ENCODE measurements around the gene ISOC1.
A peak's percentile ranks its signal among the peaks of the same experiment; 100 is the strongest.

The ISOC1 gene

DNA sequence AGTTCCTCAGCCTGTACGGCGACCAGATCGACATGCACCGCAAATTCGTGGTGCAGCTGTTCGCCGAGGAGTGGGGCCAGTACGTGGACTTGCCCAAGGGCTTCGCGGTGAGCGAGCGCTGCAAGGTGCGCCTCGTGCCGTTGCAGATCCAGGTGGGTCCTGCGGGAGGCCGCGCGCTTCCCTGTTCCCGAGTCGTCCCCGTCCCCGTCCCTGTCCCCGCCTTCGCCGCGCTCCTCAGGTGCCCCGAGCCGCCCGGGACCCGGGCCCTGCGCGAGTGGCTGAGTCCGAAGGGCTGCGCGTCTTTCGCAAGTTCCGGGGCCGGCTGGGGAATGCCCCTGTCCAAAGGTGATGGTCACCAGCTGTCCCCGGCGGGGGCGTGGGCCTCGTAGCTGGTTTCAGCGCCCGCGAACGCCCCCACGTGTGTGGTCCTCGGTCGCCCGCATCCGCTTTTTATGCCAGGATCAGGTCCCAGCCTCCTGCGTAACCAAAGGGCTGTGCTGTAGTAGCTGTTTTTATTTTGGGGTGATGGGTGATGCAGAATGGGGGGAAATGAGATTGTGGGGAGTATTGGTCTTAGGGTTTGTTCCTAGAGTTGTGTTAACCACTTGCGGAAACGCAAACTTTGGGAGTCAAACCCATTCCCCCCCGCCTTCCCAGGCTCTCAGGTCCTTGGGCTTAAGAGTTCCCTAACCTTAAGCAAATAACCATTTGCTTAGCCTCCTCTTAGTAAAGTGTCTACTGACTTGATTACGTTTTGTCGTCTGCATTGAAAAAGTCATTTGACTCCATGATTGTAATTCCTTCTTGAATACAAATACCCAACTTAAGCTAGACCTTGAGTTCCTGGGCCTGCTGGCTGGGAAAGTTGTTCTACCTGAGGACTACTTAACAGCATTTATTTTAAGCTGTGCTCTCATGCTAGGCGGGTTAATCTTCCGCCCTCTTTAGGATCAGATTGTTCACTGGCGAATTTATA lies 663 bp downstream of the ISOC1 start:
- DNase-seq (ENCODE audit: low spot score): peak; percentile 45

DNA sequence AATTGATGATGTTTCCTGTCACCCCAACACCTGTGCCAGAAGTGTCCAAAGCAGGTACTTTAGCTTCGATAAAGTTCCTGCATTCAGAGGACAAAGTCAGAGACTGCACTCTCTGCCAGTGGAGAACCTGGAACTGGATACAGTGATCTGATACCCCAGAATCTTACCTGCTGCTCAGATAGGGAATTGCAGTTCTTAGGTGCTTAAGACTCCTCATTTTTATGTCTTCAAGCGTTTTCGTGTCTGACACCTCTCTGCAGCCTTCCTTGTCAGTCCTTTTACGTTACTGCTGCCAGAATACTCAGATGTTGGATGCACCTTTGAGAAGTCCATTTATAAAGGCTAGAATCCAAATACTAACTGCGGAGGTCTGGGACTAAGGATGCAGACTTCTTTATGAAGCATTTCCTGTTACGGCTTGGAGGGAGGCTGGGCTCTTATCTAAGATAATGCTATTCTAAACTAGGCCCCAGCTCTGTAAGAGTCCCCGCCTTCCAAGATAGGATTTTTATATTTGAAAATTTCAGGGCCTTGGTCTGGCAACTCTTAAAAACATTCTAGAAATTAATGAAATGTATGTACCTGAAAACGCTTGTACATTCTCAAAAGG lies 1.9 kb downstream of the ISOC1 start:
- DNase-seq (ENCODE audit: low spot score): no peak

DNA sequence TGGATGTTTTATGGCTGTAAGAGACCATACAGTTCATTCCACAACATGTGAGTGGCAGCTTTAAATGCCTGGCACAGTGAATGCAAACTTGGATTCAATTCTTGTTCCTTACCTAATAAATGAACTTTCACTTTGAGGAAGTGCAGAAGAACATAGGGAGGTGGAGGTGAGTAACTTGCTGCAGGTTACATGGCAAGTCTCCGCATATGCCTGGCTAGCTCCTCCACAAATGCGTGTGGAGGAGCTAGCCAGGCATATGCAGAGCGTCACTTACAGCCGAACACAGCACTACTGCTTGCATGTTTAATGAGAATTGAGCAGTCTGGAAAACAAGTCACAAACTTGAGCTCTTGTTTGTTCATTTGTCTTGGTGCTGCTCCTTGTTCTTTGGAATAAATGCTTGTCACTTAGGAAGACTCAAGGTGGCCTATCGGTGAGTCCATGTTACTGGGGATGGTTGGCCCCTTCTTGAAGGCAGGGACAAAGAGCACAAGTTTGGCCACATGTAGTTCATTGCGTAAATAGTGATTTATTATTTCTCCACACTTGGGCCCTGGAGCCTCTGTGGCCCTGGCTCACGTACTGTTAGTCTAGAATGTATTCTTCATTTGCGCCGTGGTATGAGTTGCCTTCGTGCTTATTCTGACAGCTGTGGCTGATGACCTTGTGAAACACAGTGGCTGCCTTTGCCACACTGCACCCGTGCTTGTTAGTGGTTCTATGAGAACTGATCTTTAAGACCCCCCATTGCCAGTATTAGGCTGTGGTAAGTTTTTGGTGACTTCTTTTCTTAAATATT lies 3.1 kb downstream of the ISOC1 start:
- DNase-seq (ENCODE audit: low spot score): no peak

DNA sequence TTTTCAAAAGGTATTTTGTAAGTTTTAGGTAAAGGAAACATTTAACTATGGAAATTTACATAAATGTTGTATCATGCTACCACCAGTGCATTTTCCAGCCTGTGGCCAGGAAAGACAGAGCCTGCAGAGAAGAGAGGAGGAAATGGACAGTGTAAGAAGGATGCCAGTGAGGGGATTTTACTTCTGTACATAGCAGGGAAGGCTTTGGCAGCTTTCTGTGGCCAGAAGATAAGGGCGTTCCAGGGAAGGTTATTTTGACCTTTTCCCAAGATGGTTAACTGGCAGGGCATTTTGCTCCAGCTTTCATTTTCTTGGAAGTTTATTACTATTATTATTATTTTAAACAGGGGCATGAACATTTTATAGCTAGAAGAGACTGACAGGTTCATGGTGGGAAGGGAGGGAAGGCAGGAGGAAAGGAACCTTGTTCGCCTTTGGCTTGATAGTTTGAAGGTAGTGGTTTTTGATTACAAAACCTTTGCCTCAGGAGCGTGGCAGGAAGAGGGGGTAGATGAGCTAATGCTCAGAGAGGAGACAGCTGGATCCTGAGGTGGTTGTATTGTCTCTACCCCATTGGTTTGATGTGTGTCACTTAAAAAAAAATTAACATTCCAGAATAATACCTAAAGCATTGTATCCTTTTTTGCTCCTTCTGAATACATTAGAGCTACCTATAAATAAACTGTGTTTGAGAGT lies 4.1 kb downstream of the ISOC1 start:
- no peak for DNase-seq (ENCODE audit: low spot score)

DNA sequence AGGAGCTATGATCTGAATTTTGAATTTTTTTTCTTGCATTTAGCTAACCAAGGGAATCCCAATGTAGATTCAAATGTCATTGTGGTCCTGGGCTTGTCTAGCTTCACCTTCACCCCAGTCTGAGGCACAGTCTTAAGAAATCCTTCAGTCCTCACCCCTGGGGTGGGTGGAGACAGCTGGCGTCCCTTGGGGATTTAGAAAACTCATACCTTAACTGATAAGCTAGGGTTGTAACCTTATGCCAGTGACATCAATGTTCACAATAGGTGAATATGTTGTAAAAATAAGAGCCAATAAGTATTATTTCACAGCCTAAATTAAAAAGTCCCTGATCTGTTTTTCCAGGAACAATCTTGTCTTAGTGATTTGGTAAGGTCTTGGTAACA lies 4.6 kb downstream of the ISOC1 start:
- DNase-seq (ENCODE audit: low spot score): no peak

DNA sequence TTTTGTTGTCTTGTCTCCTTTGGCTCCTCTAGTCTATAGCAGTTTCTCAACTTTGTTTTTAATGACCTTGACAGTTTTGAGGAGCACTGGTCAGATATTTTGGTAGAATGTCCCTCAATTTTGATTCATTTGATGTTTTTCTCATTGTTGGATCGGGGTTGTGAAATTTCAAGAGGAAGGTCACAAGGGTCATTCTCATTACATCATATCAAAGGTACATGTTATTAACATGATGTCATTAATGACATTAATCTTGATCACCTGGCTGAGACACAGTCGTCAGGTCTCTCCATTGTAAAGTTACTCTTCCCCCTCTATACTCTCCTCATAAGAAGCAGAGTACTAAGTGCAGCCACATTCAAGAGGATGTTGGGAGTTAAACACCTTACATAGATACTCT lies 7.2 kb downstream of the ISOC1 start:
- no peak for DNase-seq (ENCODE audit: low spot score)

DNA sequence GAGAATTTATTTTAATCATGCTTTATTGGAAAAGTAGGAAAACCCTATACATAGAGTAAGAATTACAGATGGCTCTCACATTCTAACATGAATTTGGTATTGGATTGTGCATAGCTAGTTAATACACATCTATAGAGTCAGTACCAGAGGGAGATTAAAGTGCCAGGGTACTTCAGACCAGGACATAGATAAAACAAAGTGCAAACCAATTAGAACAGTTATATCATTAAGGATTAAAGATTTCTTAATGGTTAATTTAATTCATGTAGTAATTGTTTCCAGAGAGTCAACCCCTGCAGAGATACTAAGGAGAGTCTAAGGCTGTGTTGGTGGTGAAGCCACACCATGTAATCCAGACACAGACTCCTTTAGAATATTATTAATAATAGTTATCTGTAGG lies 8.8 kb downstream of the ISOC1 start:
- no peak for DNase-seq (ENCODE audit: low spot score)

DNA sequence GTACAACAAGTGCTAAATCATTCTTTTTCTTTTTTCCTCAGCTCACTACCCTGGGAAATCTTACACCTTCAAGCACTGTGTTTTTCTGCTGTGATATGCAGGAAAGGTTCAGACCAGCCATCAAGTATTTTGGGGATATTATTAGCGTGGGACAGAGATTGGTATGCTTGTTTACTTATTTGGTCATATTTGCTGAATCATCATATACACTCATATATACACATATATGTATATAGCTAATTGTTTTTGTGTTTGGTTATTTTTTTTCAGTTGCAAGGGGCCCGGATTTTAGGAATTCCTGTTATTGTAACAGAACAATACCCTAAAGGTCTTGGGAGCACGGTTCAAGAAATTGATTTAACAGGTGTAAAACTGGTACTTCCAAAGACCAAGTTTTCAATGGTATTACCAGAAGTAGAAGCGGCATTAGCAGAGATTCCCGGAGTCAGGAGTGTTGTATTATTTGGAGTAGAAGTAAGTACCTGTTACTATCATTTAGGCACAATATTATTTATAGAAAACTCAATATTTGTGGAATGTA lies 10.4 kb downstream of the ISOC1 start:
- no peak for DNase-seq (ENCODE audit: low spot score)

DNA sequence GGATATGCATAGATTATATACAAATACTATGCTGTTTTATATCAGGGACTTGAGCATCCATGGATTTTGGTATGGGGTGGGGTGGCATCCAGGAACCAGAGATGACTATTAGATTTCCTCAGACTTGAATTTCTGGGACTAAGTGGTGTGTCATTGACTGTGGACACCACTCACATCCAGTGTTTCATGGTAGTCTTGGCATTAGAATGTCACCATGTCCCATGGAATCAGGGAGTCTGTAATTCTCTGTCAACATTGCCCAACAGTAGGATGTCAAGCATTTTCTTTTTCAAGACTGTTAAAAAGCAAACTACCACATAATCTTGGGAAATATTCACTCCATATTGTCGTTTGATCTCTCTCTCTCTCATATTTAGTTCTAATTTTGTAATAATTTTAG lies 13.1 kb downstream of the ISOC1 start:
- no peak for DNase-seq (ENCODE audit: low spot score)

DNA sequence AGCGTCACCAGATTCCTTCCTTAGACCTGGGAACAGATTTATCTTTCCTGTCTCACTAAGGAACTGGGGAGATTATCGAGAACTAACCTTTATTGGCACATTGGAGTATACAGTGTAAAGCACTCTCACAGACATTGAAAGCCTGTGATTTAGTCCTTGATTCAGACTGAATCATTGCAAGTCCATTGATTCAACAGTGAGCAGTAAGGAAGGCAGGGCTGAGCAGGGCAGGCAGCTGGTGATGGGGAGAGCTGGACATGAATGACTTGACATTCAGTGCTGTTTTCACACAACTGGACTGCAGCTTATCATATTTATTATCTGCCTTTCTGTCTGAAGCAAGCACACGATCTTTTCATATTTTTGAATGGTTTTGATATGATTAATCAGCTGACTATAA lies 16.2 kb downstream of the ISOC1 start:
- DNase-seq (ENCODE audit: low spot score): peak; percentile 24

DNA sequence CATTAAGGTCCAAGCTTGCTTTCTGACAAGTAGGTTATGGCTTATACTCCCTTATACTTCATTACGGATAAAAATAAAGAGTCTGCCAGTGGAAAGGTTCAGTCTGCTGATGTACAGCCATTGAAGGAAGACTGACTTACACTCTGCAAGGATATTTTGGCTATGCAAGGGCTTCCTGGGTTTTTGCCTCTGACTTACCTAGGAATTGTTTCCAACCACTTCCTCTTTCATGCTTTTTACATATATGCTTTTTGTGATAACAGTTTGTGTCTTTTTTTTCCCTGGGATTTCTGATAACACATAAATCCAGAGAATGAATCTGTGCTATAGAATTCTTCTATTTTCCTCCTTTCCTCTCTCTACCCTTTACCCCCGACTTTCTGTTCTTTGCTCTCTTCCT lies 16.8 kb downstream of the ISOC1 start:
- no peak for DNase-seq (ENCODE audit: low spot score)

DNA sequence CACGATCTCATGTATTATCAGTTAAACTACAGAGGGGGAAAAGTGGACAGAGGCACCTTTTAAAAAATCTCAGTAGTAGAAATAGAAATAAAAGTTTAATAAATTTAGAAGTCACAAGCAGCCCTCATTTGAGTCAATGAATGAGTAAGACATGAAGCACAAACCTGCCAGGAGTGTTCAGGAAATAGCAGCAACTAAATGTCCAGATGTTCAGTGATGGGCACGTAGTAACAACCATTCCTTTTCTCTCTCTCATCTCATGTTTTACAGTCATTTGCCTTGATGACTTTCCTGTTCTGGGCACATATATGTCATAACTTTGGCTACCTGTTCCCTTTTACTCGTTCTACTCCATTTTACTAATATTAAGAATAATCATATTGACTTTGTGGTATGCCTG lies 17.7 kb downstream of the ISOC1 start:
- no peak for DNase-seq (ENCODE audit: low spot score)

DNA sequence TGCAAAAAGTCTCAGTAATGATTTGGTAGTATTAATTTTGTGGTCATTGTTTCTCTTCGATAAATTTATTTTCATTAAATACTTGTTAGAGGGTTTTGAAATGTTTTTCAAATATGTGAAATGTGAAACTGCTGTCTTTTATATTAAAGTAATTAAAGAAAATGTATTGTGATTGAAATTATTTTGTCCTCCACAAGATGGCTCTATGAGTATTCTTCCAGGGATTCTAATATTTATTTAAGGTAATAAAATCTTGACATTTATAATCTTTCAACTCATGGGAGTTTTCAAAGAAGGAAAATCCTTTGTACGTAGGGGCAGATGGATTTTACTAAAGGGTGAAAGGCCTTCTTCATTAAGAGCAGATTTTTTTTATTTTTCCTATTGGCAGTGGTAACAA lies 19.3 kb downstream of the ISOC1 start:
- DNase-seq (ENCODE audit: low spot score): no peak

DNA sequence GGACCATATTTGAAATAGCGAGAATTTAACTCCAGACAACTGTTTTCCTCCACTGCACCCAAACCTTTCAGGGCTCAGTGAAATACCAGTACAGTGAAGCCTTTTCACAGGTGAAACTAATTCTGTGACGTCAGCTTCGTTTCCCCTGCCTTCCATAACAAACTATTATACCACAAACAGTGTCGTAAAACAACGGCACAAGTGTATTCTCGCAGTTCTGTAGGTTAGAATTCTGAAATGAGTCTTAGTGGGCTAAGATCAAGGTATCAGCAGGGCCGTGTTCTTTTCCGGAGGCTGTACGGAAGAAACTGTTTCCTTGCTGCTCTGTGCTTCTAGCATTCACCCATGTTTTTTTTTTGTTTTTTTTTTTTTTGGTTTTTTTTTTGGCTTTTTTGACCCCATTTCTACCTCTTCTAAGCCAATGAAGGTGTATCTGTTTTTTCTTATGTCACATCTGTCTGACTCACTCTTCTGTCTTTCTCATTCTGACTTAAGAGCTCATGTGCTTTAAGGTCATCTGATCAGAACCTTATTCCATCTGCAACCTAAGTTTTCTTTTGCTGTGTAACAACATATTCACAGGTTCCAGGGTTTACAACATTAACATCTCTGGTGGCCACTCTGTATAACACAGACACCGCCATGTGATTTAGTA lies 20.1 kb downstream of the ISOC1 start:
- no peak for DNase-seq (ENCODE audit: low spot score)

DNA sequence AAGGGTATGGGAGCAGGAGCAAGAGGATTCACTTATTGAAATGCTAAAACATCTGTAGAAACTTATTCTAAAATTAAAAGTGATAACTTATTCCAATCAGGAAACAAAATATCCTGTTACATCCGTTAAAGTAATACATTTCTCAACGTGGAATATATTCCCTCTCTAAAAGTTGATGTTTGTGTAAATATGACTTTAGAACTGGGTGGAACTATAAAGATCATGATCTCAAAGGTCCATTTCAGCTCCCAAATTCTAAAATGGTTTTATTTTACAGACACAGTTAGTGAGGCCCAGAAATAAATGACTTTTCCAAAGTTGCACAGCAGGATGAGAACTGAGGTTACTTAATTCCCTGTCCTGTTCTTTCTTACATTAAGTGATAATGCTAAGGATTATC lies 21.1 kb downstream of the ISOC1 start:
- no peak for DNase-seq (ENCODE audit: low spot score)

DNA sequence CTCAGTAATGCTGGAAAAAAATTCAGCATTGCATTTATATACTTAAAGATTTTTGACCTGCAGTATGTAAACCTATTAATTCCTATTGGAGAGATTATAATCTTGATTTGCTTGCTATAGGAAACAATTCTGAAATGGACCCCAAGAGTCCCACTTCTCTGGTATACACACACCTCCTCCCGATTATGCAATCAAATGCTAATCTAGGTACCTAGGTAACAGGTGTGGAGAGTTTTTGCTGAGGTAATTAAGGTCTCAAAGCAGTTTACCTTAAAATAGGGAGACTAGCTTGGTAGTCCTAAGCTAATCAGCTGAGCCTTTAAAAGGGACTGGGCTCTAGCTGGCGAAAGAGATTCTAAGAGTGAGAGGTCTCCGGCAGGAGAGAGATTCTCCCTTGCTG lies 22.2 kb downstream of the ISOC1 start:
- DNase-seq (ENCODE audit: low spot score): no peak

DNA sequence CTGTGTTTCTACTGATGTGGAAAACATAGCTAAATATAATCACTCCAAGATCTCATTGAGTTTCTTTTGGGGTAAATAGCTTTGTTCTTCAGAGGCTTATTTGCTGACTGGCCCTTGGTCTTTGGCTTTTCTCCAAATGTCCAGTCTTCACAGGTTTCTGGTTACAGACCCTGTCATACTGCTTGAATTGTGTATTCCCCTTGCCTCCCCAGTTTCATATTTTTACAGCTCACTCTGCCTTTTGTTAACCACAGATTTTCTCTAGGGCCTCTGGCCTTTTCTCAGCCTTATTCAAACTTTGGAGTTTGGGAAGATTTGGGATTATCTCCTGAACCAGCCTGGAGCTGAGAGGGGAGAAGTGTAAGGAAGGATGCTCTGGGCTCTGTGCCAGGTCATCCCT lies 23.9 kb downstream of the ISOC1 start:
- DNase-seq (ENCODE audit: low spot score): no peak

DNA sequence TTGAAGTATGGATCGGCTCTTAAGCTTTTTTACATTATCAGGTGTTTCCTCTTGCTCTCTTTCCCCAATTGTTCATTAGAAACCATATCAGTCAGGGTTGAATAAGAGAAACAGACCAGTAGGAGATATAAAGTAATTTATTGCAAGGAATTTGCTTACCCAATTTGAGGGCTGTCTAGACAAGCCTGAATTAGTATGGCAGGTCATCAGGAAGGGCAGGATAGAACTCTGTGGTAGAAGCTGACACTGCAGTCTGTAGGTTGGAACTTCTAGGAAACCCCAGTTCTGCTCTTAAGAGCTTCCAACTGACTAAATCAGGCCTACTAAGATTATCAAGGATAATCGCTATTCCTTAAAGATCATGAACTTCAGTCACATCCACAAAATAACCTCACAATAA lies 24.3 kb downstream of the ISOC1 start:
- DNase-seq (ENCODE audit: low spot score): no peak

DNA sequence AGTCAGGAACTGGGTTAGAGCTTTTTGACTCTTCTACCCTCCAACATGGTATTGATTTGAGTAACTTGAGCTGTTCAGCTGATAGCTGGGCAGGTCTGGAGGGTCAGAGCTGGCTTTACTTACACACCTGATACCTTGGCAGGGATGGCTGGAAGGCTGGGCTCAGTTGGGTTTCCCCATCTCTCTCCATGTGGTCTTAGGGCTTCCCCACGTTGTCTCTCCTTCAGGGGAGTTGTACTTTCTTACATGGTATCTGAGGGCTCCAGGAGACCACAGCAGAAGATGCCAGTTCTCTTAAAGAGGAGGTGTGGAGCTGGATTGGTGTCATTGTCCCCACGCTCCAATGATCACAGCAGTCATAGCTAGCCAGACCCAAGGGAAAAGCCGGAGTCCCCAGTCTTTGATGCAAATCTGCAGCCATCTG lies 25.6 kb downstream of the ISOC1 start:
- no peak for DNase-seq (ENCODE audit: low spot score)

DNA sequence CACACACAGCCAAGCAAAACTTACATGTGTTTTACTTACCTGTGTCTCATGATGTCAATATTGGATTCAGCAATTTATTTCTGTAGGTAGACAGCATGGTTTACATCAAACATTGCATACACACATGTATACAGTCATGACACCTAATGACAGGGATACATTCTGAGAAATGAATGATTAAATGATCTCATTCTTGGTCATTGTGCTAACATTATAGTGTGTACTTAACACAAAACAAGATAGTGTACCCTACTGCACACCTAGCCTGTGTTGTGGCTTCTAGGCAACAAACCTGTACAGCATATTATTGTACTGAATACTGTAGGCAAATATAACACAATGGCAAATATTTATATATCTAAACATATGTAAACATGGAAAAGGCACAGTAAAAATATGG lies 28.0 kb downstream of the ISOC1 start:
- DNase-seq (ENCODE audit: low spot score): no peak

DNA sequence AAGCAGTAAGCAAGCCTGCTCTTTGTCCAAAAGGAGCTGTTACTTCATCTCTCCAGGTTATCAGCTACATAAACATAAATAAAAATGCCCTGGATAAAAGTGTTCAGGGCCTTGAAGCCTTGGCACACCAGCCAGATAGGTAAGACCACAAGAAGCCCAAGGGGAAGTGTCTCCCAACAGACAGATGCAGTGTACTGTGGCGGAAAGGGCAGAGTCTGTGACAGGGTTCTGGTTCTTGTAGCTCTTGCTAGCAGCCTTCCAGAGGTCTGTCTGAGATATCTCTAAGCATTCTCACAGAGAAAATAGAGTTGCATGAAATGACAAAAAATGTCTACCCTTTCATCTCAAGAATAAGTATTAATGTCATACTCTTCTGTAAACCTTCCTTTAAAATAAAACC lies 30.1 kb downstream of the ISOC1 start:
- DNase-seq (ENCODE audit: low spot score): no peak

All from Ammon's horn (tissue), 1 donor.